Body of pancreas (tissue), 4 donors: ENCODE results near the gene CCNL1. TPM values are rescaled to one million over a fixed set of nuclear protein-coding genes. Genes with fewer than 3 reads are reported as not detected.

ENCODE experiments used
- ATAC-seq: fragments of 150-250 bp; one replicate; pipeline ENCODE4 v1.9.1; 2016
- DNase-seq, 4 donors: peaks; one replicate each; pipeline ENCODE4 v3.0.0-alpha.2; 2019
- H3K27ac ChIP-seq, 4 donors: fragments of 200-600 bp; sonication (generic); 1 replicate in 3 of 4; 2 replicates in 1 of 4; pipeline versions ENCODE4 v1.5.1 to v1.6.1; 2016 to 2019; ENCODE audit warnings: mild to moderate bottlenecking in 1 of 4, mixed read lengths in 1 of 4, moderate library complexity in 1 of 4
- H3K27me3 ChIP-seq, 2 donors: fragments of 200-600 bp; sonication (generic); one replicate each; pipeline ENCODE4 v1.6.0; 2016; ENCODE audit warnings: mild to moderate bottlenecking in 1 of 2
- H3K36me3 ChIP-seq, 2 donors: fragments of 200-600 bp; sonication (generic); replicated peaks in 1 of 2; 2 replicates each; pipeline ENCODE4 v1.5.1; 2016; ENCODE audit warnings: low read depth in 2 of 2; ENCODE audit not compliant: insufficient read depth in 1 of 2
- H3K4me1 ChIP-seq: fragments of 200-600 bp; sonication (generic); one replicate; pipeline ENCODE4 v1.6.0; 2016
- H3K4me3 ChIP-seq, 2 donors: fragments of 200-600 bp; sonication (generic); 1 replicate in 1 of 2; 2 replicates in 1 of 2; pipeline ENCODE4 v1.5.1; 2016 to 2019
- H3K9me3 ChIP-seq, 3 donors: fragments of 200-600 bp; sonication (generic); 1 replicate in 2 of 3; 2 replicates in 1 of 3; pipeline ENCODE4 v1.5.1; 2016
- CTCF ChIP-seq, 7 experiments: fragments of 450-650 bp in 4 of 7; fragments of 200-600 bp in 3 of 7; sonication (generic) in 3 of 7; IDR thresholded peaks; one replicate each; pipeline ENCODE4 v1.5.1; 2016 to 2019; ENCODE audit warnings: antibody characterized with exemption in 7 of 7
- POLR2A ChIP-seq, 3 donors: fragments of 450-650 bp; IDR thresholded peaks; one replicate each; pipeline ENCODE4 v1.6.1; 2016; ENCODE audit warnings: antibody characterized with exemption in 3 of 3, mild to moderate bottlenecking in 2 of 3
- WGBS, 2 donors: methylation state at CpG; one replicate each; pipeline ENCODE4 v1.1.5; 2017; 5-methylcytosine and 5-hydroxymethylcytosine counted together
- intact Hi-C: fragments of 100-400 bp; cut with DNase I; formaldehyde crosslinking; loops from one replicate; pipeline ENCODE4 v1.15.1; 2023
- total RNA-seq, 2 donors: library from RNA; depleted of rRNA; stranded (reverse); fragments of >200 nt; gene quantifications; one replicate each; pipeline ENCODE4 v1.1.0, GENCODE V29; 2016

Gene CCNL1
- total RNA-seq, 2 donors from 2014 or later: 194 to 196 TPM

- Histone ChIP-seq H3K9me3 (no peaks in the 10 kb centered on the region), H3K4me1 (peaks cover 99% of the 10 kb centered on the region), H3K36me3 (no peaks in the 10 kb centered on the region), H3K27me3 (no peaks in the 10 kb centered on the region), H3K4me3 (no peak overlapping the region), H3K27ac (peak overlapping the region in 3 of 4 donors; percentile 74 to 93 (median 92))
- intact Hi-C loops: no loop called here
- peak; percentile 48 to 64 (median 55) for DNase-seq
- WGBS, 2 donors: 32 to 38% methylated on average over 18 to 23 of the region's 23 CpGs
- ATAC-seq: no peak
- no peak for TF ChIP-seq POLR2A (IDR thresholded peaks at IDR 0.05)
- TF ChIP-seq CTCF (IDR thresholded peaks at IDR 0.05): peak; percentile 27 to 61 (median 44)
Observed at GRCh38 chr3:157130467-157131251, 29.3 kb downstream of the CCNL1 start.

GRCh38 chr3:157129803-157130466 is 30.0 kb downstream of the CCNL1 start:
- Histone ChIP-seq H3K4me1 (peaks cover 99% of the 10 kb centered on the region), H3K27me3 (no peaks in the 10 kb centered on the region), H3K36me3 (no peaks in the 10 kb centered on the region), H3K4me3 (no peak overlapping the region), H3K27ac (peak overlapping the region in 3 of 4 donors; percentile 74 to 93 (median 92)), H3K9me3 (no peaks in the 10 kb centered on the region)
- ATAC-seq (no peak), DNase-seq (peak in 2 of 4 donors; percentile 14 to 20)
- intact Hi-C loops: no loop called here
- WGBS, 2 donors: 60% methylated on average over 16 to 20 of the region's 20 CpGs
- TF ChIP-seq CTCF (IDR thresholded peaks at IDR 0.05) (no peak), POLR2A (IDR thresholded peaks at IDR 0.05) (no peak)

- Histone ChIP-seq H3K36me3 (no peaks in the 10 kb centered on the region), H3K4me1 (peaks cover 99% of the 10 kb centered on the region), H3K9me3 (no peaks in the 10 kb centered on the region), H3K27ac (peak overlapping the region; percentile 72 to 93 (median 83)), H3K4me3 (no peak overlapping the region), H3K27me3 (no peaks in the 10 kb centered on the region)
- TF ChIP-seq CTCF (IDR thresholded peaks at IDR 0.05) (no peak), POLR2A (IDR thresholded peaks at IDR 0.05) (no peak)
- 49 to 56% methylated on average over 10 to 14 of the region's 14 CpGs for WGBS, 2 donors
- ATAC-seq: no peak
- peak; percentile 46 to 57 (median 51) for DNase-seq
- intact Hi-C loops: no loop called here
Observed at GRCh38 chr3:157128771-157129681, 30.9 kb downstream of the CCNL1 start.

- TF ChIP-seq CTCF (IDR thresholded peaks at IDR 0.05) (no peak), POLR2A (IDR thresholded peaks at IDR 0.05) (peak in 2 of 3 donors; percentile 20 to 34)
- peak; percentile 80 for ATAC-seq
- no peaks in the 10 kb centered on the region for H3K27me3 ChIP-seq
- no peak overlapping the region for H3K4me3 ChIP-seq
- peak overlapping the region; percentile 72 to 93 (median 83) for H3K27ac ChIP-seq
- 36 to 37% methylated on average over 8 of the region's 8 CpGs for WGBS, 2 donors
- peak; percentile 65 to 88 (median 74) for DNase-seq
- H3K4me1 ChIP-seq: peaks cover 99% of the 10 kb centered on the region
- no peaks in the 10 kb centered on the region for H3K9me3 ChIP-seq
- intact Hi-C loops: no loop called here
- H3K36me3 ChIP-seq: no peaks in the 10 kb centered on the region
Observed at GRCh38 chr3:157127831-157128767, 31.8 kb downstream of the CCNL1 start.
